Measurements from ENCODE around the gene SLC6A18.

DNA sequence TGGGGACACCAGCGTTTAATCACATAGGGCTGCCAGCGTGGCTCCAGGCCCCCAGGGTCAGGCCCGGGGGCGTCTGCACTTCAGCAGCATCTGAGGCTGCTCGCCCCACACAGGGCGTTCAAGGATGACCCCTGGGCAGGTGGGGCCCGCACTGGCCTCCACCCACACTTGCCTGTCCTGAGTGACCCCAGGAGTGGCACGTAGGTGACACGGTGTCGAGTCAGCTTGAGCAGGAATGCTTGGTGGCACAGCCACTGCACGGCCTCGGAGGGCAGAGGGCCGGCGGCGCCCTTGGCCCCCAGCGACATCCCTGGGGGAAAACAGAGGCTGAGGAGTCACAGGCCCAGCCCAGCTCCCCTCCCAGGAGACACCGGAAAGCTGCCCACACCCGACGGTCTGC lies 29.0 kb downstream of the SLC6A18 start:
- TF ChIP-seq, protein P1, sequence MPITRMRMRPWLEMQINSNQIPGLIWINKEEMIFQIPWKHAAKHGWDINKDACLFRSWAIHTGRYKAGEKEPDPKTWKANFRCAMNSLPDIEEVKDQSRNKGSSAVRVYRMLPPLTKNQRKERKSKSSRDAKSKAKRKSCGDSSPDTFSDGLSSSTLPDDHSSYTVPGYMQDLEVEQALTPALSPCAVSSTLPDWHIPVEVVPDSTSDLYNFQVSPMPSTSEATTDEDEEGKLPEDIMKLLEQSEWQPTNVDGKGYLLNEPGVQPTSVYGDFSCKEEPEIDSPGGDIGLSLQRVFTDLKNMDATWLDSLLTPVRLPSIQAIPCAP (CRISPR knock-in tag; IDR thresholded peaks at IDR 0.05; ENCODE audit: low read depth): no peak
- TF ChIP-seq HDAC2 (CRISPR knock-in tag; IDR thresholded peaks at IDR 0.05) (no peak), ZNF577 (CRISPR knock-in tag; IDR thresholded peaks at IDR 0.05; ENCODE audit: borderline replicate concordance, low read depth) (no peak), CENPX (CRISPR knock-in tag; IDR thresholded peaks at IDR 0.05) (no peak)
- TF ChIP-seq, protein P2, sequence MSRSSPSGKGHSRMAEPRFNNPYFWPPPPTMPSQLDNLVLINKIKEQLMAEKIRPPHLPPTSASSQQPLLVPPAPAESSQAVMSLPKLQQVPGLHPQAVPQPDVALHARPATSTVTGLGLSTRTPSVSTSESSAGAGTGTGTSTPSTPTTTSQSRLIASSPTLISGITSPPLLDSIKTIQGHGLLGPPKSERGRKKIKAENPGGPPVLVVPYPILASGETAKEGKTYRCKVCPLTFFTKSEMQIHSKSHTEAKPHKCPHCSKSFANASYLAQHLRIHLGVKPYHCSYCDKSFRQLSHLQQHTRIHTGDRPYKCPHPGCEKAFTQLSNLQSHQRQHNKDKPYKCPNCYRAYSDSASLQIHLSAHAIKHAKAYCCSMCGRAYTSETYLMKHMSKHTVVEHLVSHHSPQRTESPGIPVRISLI (CRISPR knock-in tag; IDR thresholded peaks at IDR 0.05; ENCODE audit: borderline replicate concordance): no peak
- TF ChIP-seq, protein P3, sequence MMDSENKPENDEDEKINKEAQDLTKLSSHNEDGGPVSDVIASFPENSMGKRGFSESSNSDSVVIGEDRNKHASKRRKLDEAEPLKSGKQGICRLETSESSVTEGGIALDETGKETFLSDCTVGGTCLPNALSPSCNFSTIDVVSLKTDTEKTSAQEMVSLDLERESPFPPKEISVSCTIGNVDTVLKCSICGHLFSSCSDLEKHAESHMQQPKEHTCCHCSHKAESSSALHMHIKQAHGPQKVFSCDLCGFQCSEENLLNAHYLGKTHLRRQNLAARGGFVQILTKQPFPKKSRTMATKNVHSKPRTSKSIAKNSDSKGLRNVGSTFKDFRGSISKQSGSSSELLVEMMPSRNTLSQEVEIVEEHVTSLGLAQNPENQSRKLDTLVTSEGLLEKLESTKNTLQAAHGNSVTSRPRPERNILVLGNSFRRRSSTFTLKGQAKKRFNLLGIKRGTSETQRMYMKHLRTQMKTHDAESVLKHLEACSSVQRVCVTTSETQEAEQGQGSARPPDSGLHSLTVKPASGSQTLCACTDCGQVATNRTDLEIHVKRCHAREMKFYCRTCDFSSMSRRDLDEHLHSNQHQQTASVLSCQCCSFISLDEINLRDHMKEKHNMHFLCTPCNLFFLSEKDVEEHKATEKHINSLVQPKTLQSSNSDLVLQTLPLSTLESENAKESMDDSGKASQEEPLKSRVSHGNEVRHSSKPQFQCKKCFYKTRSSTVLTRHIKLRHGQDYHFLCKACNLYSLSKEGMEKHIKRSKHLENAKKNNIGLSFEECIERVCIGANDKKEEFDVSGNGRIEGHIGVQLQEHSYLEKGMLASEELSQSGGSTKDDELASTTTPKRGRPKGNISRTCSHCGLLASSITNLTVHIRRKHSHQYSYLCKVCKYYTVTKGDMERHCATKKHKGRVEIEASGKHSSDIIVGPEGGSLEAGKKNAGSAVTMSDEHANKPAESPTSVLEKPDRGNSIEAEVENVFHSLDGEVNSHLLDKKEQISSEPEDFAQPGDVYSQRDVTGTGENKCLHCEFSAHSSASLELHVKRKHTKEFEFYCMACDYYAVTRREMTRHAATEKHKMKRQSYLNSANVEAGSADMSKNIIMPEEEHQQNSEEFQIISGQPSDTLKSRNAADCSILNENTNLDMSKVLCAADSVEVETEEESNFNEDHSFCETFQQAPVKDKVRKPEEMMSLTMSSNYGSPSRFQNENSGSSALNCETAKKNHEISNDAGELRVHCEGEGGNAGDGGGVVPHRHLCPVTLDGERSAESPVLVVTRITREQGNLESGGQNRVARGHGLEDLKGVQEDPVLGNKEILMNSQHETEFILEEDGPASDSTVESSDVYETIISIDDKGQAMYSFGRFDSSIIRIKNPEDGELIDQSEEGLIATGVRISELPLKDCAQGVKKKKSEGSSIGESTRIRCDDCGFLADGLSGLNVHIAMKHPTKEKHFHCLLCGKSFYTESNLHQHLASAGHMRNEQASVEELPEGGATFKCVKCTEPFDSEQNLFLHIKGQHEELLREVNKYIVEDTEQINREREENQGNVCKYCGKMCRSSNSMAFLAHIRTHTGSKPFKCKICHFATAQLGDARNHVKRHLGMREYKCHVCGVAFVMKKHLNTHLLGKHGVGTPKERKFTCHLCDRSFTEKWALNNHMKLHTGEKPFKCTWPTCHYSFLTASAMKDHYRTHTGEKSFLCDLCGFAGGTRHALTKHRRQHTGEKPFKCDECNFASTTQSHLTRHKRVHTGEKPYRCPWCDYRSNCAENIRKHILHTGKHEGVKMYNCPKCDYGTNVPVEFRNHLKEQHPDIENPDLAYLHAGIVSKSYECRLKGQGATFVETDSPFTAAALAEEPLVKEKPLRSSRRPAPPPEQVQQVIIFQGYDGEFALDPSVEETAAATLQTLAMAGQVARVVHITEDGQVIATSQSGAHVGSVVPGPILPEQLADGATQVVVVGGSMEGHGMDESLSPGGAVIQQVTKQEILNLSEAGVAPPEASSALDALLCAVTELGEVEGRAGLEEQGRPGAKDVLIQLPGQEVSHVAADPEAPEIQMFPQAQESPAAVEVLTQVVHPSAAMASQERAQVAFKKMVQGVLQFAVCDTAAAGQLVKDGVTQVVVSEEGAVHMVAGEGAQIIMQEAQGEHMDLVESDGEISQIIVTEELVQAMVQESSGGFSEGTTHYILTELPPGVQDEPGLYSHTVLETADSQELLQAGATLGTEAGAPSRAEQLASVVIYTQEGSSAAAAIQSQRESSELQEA (CRISPR knock-in tag; IDR thresholded peaks at IDR 0.05; ENCODE audit: not compliant biosample characterization): no peak

Measured in HepG2 (cell line).